Loucy (cell line): Measurements from ENCODE around the gene GABBR2.

Source experiments
- EZH2phosphoT487 ChIP-seq: fragments of 200-600 bp; IDR thresholded peaks from 2 replicates; pipeline ENCODE4 v1.6.1; 2018; ENCODE audit warnings: antibody characterized with exemption, mild to moderate bottlenecking, moderate library complexity, borderline replicate concordance
- TF ChIP-seq, protein P1 (sequence below): fragments of 200-600 bp; sonication (generic); conservative IDR thresholded peaks from 2 replicates; pipeline ENCODE4 v1.5.1; 2014; ENCODE audit warnings: mild to moderate bottlenecking, antibody characterized with exemption, low read length

DNA sequence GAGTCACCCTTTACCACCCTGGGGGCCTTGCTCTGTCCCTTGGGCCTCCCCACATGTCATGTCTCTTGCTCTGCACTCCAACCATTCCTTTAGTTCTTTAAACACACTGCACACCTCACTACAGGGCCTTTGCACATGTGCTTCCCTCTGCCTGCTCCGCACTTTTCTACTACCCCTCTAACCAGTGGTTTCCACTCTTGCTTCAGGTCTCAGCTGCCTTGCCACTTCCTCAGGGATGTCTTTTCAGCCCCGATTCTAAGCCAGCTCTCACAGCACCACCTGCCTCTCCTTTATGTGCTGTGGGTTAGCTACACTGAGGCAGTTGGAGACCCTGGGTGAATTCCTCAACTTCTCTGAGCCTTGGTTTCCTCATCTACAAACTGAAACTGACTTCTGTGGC is 34.6 kb upstream of the GABBR2 start:
- TF ChIP-seq, protein P1, sequence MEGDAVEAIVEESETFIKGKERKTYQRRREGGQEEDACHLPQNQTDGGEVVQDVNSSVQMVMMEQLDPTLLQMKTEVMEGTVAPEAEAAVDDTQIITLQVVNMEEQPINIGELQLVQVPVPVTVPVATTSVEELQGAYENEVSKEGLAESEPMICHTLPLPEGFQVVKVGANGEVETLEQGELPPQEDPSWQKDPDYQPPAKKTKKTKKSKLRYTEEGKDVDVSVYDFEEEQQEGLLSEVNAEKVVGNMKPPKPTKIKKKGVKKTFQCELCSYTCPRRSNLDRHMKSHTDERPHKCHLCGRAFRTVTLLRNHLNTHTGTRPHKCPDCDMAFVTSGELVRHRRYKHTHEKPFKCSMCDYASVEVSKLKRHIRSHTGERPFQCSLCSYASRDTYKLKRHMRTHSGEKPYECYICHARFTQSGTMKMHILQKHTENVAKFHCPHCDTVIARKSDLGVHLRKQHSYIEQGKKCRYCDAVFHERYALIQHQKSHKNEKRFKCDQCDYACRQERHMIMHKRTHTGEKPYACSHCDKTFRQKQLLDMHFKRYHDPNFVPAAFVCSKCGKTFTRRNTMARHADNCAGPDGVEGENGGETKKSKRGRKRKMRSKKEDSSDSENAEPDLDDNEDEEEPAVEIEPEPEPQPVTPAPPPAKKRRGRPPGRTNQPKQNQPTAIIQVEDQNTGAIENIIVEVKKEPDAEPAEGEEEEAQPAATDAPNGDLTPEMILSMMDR, result no peak
- TF ChIP-seq EZH2phosphoT487, result no peak
